Loucy (cell line): ENCODE data around the gene MAP7D3.

ENCODE experiments used
- H2AFZ ChIP-seq: fragments of 200-600 bp; sonication (generic); 2 replicates; pipeline ENCODE4 v1.6.0; 2016; ENCODE audit warnings: antibody characterized with exemption, mild to moderate bottlenecking, low read length, moderate library complexity
- H3F3A ChIP-seq: fragments of 200-600 bp; 2 replicates; pipeline ENCODE4 v1.6.0; 2016; ENCODE audit warnings: antibody characterized with exemption, low read depth, mild to moderate bottlenecking
- H3K27me3 ChIP-seq: fragments of 200-600 bp; sonication (generic); 2 replicates; pipeline ENCODE4 v1.6.1; 2014; ENCODE audit warnings: low read length, mild to moderate bottlenecking; ENCODE audit not compliant: insufficient read depth, poor library complexity, severe bottlenecking
- H3K36me3 ChIP-seq: fragments of 200-600 bp; sonication (generic); 2 replicates; pipeline ENCODE4 v1.6.1; 2016; ENCODE audit warnings: low read length; ENCODE audit not compliant: insufficient read depth
- H3K4me1 ChIP-seq: fragments of 200-600 bp; sonication (generic); 2 replicates; pipeline ENCODE4 v1.5.1; 2014; ENCODE audit warnings: low read length, mild to moderate bottlenecking; ENCODE audit not compliant: insufficient read depth, poor library complexity, severe bottlenecking
- H3K4me2 ChIP-seq: fragments of 200-600 bp; sonication (generic); 2 replicates; pipeline ENCODE4 v1.6.0; 2014; ENCODE audit warnings: antibody characterized with exemption, low read length, low read depth, mild to moderate bottlenecking; ENCODE audit not compliant: poor library complexity, severe bottlenecking
- H3K4me3 ChIP-seq: fragments of 200-600 bp; sonication (generic); 2 replicates; pipeline ENCODE4 v1.5.1; 2014; ENCODE audit warnings: low read length, mild to moderate bottlenecking, mixed read lengths; ENCODE audit not compliant: poor library complexity, severe bottlenecking
- H3K79me2 ChIP-seq: fragments of 200-600 bp; sonication (generic); 2 replicates; pipeline ENCODE4 v1.6.1; 2014; ENCODE audit warnings: low read length; ENCODE audit not compliant: insufficient read depth
- H3K9ac ChIP-seq: fragments of 200-600 bp; sonication (generic); 2 replicates; pipeline ENCODE4 v1.6.0; 2014; ENCODE audit warnings: mild to moderate bottlenecking, low read depth, low read length, moderate library complexity; ENCODE audit not compliant: poor library complexity, severe bottlenecking
- H3K9me2 ChIP-seq: fragments of 200-600 bp; sonication (generic); replicated peaks from 2 replicates; pipeline ENCODE4 v1.6.1; 2016; ENCODE audit warnings: low read depth, low read length, mixed read lengths
- H3K9me3 ChIP-seq: fragments of 200-600 bp; sonication (generic); 2 replicates; pipeline ENCODE4 v1.6.1; 2014; ENCODE audit warnings: mild to moderate bottlenecking, antibody characterized with exemption, low read length, low read depth; ENCODE audit not compliant: insufficient read depth
- H4K20me1 ChIP-seq: fragments of 200-600 bp; sonication (generic); 2 replicates; pipeline ENCODE4 v1.6.0; 2014; ENCODE audit warnings: antibody characterized with exemption, low read length, mild to moderate bottlenecking; ENCODE audit not compliant: insufficient read depth, poor library complexity, severe bottlenecking
- CTCF ChIP-seq: fragments of 200-600 bp; sonication (generic); conservative IDR thresholded peaks from 2 replicates; pipeline ENCODE4 v1.5.1; 2014; ENCODE audit warnings: mild to moderate bottlenecking, antibody characterized with exemption, low read length
- EZH2phosphoT487 ChIP-seq: fragments of 200-600 bp; IDR thresholded peaks from 2 replicates; pipeline ENCODE4 v1.6.1; 2018; ENCODE audit warnings: antibody characterized with exemption, mild to moderate bottlenecking, moderate library complexity, borderline replicate concordance

MAP7D3 gene

GRCh38 chrX:136182414-136182813 lies 68.8 kb downstream of the MAP7D3 start:
- no peaks in the 10 kb centered on the region for H3F3A ChIP-seq
- H3K9ac ChIP-seq: no peak overlapping the region
- H3K4me2 ChIP-seq: no peak overlapping the region
- H2AFZ ChIP-seq: no peak overlapping the region
- no peaks in the 10 kb centered on the region for H4K20me1 ChIP-seq
- no peaks in the 10 kb centered on the region for H3K9me2 ChIP-seq
- no peaks in the 10 kb centered on the region for H3K9me3 ChIP-seq
- TF ChIP-seq CTCF (no peak), EZH2phosphoT487 (no peak)
- H3K4me1 ChIP-seq: no peaks in the 10 kb centered on the region
- H3K4me3 ChIP-seq: no peak overlapping the region
- no peaks in the 10 kb centered on the region for H3K27me3 ChIP-seq
- H3K79me2 ChIP-seq: no peaks in the 10 kb centered on the region
- H3K36me3 ChIP-seq: no peaks in the 10 kb centered on the region

GRCh38 chrX:136179133-136179532 lies 72.1 kb downstream of the MAP7D3 start:
- no peak for TF ChIP-seq EZH2phosphoT487
- TF ChIP-seq CTCF: no peak
- H3K27me3 ChIP-seq: no peaks in the 10 kb centered on the region
- no peak overlapping the region for H3K9ac ChIP-seq
- no peak overlapping the region for H2AFZ ChIP-seq
- H3K4me3 ChIP-seq: no peak overlapping the region
- no peaks in the 10 kb centered on the region for H4K20me1 ChIP-seq
- no peaks in the 10 kb centered on the region for H3K9me3 ChIP-seq
- no peaks in the 10 kb centered on the region for H3K4me1 ChIP-seq
- H3K4me2 ChIP-seq: no peak overlapping the region
- H3K36me3 ChIP-seq: no peaks in the 10 kb centered on the region
- no peaks in the 10 kb centered on the region for H3K79me2 ChIP-seq
- H3F3A ChIP-seq: no peaks in the 10 kb centered on the region
- H3K9me2 ChIP-seq: no peaks in the 10 kb centered on the region

- TF ChIP-seq CTCF (no peak), EZH2phosphoT487 (no peak)
- no peaks in the 10 kb centered on the region for H3K9me2 ChIP-seq
- no peaks in the 10 kb centered on the region for H3K27me3 ChIP-seq
- H3K4me3 ChIP-seq: no peak overlapping the region
- no peaks in the 10 kb centered on the region for H3F3A ChIP-seq
- no peaks in the 10 kb centered on the region for H4K20me1 ChIP-seq
- no peak overlapping the region for H3K4me2 ChIP-seq
- no peaks in the 10 kb centered on the region for H3K9me3 ChIP-seq
- H2AFZ ChIP-seq: no peak overlapping the region
- no peak overlapping the region for H3K9ac ChIP-seq
- no peaks in the 10 kb centered on the region for H3K36me3 ChIP-seq
- no peaks in the 10 kb centered on the region for H3K79me2 ChIP-seq
- no peaks in the 10 kb centered on the region for H3K4me1 ChIP-seq
These were observed 74.8 kb downstream of the MAP7D3 start for GRCh38 chrX:136176399-136176825.
